ENCODE results near the gene ADAMTSL5.
"Not testable (repeated sequence)": the region's sequence is repeated elsewhere in the genome, so short reads cannot be mapped to it uniquely, and the experiment has no call there.

The ADAMTSL5 gene

DNA sequence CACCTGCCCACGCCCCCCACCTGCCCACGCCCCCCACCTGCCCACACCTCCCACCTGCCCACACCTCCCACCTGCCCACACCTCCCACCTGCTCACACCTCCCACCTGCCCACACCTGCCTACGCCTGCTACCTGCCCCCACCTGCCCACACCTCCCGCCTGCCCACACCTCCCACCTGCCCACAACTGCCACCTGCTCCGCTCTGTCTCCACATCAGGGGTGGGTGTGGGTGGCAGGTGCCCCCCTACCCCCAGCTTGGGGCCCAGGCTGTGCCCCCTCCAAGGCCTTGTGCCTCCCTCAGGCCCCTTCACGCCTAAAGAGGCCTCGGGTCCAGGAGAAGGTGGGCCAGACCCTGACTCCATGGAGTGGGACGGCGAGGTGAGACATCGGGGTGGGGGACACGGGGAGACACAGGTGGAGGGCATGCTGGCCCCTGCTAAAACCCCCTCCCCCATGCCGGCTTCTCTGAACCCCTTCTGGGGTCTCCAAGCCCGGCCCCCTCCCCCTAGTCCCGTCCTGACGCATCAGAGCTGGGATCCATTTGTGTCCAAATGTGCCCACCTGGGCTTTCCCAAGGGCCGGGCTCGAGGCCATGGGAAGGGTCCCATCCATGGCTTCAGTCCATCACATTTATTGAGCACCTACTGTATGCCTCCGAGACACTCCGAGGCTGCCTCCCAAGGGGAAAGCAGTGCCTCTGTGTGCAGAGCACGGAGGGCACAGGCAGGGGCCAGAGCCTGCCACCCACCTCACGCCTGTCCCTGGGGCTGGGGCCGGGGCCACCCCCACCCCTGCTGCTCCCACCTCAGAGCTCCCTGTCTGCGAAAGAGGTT lies 16.0 kb upstream of the ADAMTSL5 start:
- no peak for DNase-seq

DNA sequence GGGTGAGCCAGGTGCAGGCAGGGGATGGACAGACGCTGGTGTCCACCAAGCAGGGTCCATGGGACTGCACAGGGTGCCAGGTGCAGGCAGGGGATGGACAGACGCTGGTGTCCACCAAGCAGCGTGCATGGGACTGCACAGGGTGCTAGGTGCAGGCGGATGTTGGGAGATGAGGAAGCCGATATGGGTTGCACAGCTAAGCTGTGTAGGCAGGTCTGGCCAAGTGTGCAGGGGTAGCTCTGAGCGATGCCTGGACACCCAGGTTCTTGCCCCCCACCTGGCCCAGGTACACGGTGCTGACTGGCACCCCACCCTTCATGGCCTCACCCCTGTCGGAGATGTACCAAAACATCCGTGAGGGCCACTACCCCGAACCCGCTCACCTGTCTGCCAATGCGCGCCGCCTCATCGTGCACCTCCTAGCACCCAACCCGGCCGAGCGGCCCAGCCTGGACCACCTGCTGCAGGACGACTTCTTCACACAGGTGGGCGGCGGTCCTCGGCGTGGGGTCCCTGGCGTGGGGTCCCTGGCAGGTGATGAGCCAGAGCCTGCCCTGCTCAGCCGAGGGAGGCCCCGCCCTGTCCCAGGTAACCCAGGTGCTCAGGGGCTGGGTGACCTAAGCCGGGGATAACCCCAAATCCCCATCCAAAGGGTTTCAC lies 15.0 kb upstream of the ADAMTSL5 start:
- DNase-seq: no peak

DNA sequence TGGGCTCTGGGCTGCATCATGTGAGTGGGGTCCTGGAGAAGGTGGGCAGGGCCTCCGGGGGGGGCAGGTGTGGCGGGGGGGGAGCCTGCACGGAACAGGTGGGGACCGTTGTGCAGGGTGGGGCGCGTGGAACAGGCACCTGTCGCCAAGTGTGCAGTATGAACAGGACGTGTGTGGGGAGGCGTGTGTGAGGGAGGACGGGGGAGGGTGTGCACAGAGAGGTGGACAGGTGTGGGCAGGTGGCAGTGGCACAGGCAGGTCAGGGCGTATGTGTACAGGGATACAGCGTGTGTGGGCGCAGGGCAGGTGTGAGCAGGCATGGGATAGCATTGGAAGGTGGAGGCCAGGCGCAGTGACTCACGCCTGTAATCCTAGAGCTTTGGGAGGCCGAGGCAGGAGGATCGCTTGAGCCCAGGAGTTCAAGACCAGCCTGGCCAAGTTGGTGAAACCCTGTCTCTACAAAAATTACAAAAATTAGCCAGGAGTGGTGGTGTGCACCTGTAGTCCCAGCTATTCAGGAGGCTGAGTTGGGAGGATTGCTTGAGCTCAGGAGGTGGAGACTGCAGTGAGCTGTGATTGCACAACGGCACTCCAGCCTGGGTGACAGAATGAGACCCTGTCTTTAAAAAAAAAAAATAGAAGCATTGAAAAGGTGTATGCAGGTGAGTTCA lies 14.3 kb upstream of the ADAMTSL5 start:
- DNase-seq: no peak

DNA sequence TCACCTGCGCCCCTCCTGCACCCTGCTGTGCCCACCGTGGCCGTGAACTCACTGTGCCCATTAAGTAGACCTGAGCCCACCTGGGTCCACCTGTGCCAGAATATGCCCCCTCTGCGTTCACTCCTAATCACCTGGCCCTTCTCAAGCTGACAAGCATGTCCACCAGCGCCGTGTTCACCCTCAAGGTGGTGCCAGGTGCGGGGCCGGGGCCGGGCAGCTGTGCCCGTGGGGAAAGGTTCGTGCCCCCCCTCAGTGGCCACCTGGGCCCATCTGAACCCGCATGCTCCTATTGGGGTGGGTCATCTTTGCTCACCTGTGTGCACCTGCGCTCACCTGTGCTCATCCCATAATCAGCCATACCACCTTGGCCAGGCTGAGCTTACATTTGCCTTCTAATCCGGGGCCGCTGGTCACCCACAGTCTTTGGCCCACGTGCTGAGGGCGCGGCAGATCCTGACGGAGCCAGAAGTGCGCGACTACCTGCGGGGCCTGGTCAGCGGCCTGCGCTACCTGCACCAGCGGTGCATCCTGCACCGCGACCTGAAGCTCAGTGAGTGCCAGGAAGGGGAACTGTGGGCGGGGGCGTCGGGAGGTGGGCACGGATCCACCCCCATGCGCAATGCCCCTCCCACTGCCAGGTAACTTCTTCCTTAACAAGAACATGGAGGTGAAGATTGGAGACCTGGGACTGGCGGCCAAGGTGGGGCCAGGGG lies 13.4 kb upstream of the ADAMTSL5 start:
- no peak for DNase-seq

DNA sequence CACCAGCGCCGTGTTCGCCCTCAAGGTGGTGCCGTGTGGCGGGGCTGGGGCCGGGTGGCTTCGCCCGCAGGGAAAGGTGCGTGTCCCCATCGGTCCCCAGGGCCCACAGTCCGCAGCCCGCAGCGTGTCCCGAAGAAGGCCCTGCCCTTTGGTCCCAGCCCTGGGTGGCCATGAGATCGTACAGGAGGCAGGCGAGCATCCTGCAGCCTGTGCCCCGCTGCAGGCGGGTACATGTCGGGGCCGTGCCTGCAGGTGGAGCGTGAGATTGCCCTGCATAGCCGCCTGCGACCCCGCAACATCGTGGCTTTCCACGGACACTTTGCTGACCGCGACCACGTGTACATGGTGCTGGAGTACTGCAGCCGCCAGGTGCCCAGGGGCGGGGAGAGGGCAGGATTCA lies 12.5 kb upstream of the ADAMTSL5 start:
- no peak for DNase-seq

DNA sequence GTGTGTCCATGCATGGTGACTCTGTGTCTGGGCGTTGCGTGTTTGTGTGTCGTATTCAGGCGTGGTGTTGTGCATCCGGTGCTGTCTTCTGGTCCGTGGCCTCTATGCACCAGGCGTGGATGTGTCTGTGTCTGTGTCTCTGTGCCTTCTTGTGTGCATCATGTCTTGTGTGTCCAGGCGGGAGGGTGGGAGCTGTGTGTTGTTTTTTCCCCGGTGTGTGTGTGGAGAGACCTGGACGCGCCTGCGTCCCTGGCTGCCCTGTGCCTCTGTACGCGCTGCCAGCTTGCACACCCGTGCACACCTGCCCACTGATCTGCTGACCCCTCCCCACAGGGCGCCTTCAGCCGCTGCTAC lies 12.1 kb upstream of the ADAMTSL5 start:
- DNase-seq: no peak

DNA sequence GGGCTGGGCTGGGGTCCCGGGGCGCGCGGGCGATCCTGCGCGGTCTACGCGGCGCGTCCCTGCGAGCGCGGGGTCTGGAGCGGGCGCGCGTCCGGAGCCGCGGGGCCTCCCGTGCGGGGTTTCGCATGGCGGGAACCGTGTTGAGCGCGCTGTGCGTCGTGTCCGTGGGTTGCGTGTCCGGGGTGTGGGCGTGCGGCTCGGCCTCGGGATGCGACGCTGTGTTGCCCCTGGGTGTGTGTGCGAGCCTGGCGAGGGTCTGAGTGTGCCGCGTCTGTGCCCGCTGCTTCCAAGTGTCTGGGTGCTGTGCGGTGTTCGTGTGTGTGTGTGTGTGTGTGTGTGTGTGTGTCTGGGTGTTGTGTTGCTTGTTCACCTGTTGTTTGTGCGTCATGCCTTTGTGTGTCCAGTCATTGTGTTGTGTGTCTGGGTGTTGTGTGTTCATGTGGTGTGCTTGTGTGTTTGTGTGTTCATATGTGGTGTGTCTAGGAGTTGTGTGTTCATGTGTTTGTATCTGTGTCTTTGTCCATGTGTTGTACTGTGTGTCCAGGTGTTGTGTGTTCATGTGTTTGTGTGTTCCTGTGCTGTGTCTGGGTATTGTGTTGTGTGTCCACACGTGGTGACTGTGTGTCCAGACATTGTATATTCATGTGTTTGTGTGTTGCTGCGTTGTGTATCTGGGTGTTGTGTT lies 11.6 kb upstream of the ADAMTSL5 start:
- no peak for DNase-seq

DNA sequence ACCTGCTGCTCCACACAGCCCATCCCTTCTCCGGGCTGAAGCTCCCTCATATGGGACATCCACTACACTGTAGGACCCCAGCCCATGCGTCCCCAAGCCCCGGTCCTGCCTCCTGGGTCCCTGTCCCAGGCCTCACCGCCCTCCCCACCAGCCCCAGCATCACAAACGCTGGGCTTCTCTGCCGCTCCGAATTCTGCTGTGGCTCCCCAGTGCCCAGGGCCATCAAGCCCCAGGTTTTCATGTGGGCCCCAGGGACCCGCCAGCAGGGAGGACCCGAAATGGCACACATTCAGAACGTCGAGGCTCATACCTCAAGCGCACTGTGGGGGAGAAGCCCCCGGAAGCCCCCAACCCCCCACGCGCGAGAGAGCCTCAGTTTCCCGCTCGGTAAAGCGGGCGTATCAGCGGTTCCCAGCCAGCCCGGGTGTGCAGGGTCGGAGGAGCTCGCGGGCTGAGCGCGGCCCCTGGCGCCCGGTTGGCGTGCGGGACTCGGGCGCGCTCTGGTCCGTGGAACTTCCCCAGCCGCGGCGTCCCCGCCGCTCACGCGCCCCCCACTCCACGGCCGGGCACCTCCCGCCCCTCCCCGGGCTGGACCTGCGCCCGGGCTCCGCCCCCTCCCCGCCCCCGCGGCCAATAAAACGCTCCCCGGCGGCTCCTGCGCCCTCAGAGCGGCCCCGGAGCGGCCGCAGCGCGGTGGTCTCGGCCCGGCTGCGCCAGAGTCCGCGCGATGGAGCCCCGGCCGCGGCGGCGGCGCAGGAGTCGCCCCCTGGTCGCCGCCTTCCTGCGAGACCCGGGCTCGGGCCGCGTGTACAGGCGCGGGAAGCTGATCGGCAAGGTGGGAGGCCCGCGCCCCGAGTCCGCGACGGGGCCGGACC lies 10.8 kb upstream of the ADAMTSL5 start, which contains the start of gene PLK5:
Gene PLK5 (plus strand): TSS at position 666 of the 875 bp plus-strand sequence. CDS start 2,920 bp downstream, outside the sequence.
- DNase-seq: no peak

DNA sequence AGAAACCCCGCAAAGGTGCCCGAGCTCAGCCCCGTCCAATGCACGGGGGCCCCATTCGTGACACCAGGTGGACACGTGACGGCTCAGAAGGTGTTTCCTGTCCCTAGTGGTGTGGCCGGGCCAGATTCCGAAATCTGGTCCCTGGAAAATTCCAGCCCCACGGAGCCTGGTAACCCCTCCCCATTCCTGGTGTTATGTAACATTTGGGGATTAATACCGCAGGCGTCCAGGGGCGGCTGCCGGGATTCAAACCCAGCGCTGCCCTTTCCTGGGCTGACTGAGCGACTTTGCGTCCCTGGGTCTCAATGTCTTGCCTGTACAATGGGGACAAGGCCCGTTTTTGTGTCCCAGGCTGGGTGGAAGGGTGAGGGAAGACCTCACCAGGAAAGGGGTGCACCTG lies 10.0 kb upstream of the ADAMTSL5 start:
- no peak for DNase-seq

DNA sequence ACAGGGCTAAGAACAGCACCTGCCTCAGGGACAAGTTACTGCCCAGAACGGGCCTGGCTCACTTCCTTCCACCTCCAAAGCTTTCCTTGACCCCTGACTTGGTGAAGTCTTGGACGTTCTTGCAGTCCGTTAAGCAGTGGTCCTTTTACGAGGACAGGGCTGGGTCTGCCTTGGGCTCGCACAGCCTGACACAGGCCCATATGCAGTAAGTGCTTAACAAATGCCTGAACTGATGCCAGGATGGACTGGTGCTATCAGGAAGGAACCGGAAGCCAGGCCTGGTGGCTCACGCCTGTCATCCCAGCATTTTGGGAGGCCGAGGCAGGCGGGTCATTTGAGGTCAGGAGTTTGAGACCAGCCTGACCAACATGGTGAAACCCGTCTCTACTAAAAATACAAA lies 9.2 kb upstream of the ADAMTSL5 start:
- no peak for DNase-seq

DNA sequence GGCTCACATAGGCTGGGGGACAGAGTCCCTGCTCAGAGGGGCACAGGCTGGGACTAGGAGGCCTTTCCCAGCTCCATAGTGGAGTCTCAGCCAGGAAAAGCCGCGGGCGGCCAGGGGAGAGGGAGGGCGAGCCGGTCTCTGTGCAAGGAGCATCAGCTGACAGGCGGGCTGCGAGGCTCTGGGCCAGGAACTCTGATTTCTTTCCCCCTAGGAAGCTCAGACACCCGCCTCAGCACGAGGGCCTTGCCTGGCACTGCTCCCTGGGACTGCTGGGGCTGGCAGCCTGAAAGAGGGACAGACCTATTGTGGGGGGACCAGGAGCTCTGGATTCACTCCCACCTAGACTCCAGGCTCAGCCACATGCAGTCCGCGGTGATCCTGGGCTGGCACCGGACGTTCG lies 8.8 kb upstream of the ADAMTSL5 start:
- DNase-seq: no peak

DNA sequence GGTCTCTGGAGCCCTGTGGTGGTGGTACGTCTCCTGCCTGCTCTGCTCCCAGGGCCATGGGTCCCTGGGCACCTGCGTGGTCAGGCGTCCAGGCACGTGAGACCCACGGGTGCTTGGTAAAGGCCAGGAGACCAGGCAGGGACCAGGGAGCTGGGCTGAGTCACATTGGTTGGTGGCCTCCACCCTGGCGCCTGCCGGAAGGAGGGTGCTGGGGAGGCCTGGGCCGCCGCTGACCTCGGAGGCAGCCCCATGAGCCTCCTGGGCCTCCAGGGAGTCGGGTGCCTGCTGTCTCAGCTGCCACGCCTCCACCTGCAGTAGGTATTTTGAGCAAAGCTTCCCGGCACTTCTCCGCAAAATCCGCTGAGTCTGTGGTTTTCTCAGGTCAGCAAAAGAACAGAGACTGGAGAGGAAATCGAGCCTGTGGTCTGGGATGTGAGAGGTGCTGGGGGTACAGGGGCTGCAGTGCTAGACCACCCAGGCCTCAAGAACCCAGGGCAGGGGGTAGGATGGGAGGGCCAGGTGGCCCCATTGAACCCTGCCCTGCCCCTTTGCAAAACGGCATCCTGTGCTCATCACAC lies 7.5 kb upstream of the ADAMTSL5 start:
- no peak for DNase-seq

DNA sequence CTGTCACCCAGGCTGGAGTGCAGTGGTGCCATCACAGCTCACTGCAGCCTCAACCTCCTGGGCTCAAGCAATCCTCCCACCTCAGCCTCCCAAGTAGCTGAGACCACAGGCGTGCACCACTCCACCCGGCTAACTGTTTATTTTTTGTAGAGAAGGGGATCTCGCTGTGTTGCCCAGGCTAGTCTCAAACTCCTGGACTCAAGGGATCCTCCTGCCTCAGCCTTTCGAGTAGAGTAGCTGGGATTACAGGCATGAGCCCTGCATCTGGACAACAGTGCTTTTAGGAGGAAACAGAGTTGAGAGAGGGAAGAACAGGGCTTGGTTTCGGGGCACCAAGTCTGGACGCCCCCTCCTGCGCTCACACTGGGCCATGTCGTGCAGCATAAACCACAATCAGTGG lies 7.0 kb upstream of the ADAMTSL5 start:
- DNase-seq: not testable (repeated sequence)

DNA sequence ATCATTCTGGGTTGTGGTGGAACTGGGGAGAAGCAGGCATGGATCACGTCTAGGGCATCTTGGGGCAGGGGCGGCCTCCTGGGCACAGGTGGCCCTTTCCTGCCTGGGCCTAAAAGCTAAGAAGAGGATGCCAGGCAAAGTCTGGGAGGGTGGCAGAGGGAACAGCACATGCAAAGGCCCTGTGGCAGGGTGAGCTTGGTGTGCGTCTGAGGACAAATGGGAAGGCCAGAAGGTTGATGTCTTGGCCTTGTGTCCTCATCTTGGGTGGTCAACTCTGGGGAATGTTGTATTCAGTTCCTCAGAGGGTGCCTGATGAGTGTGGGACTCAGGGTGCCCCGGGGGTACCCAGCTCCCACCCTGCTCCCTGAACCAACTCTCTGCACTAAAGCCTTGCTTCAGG lies 5.7 kb upstream of the ADAMTSL5 start:
- DNase-seq: no peak

DNA sequence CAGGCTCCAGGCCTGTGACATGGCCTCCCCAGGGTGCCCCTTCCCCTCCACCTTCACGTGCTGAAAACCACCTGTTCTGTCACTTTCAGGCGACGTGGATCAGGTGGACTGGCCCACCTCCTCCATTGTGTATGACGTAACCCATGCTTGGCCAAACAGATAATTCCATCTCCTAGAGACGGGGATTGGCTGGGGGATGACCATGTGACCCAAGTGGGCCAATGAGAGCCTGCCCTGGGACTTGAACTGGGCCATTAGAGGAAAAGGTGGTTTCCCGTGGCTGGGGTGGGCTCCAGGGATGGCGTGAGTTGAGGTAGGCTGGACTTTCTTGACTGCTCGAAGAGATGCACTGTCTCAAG lies 3.6 kb upstream of the ADAMTSL5 start:
- DNase-seq: no peak

DNA sequence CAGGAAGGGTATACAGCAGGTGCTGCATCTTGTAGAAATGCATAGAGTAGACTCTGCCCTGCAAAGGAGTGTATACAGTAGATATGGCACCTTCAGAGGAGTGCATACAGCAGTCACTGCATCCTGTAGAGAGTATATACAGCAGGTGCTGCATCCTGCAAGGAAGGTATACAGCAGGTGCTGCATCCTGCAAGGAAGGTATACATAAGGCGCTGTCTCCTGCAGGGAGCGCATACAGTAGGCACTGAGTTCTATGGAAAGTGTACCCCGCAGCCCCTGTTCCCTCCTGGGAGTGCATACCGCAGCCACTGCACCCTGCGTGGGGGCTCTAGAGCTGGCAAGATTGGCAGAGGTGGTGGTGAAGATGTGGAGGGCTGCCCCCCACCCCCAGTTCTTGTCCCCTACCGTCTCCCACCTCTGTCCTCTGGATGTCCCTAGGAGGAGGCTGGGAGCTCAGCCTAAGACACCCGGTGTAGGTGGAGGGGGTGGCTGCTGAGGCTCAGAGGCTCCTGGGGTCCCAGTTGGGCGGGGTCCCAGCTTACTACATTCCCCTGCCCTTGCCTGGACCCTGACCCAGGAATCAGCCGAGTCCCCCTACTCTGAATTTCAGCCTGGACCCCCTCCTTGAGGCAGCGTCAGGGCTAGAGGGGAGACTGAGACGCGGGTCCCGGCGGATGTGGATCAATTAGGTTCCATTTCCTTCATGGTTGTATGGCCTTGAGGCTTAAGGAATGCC lies 2.3 kb upstream of the ADAMTSL5 start:
- DNase-seq: no peak

DNA sequence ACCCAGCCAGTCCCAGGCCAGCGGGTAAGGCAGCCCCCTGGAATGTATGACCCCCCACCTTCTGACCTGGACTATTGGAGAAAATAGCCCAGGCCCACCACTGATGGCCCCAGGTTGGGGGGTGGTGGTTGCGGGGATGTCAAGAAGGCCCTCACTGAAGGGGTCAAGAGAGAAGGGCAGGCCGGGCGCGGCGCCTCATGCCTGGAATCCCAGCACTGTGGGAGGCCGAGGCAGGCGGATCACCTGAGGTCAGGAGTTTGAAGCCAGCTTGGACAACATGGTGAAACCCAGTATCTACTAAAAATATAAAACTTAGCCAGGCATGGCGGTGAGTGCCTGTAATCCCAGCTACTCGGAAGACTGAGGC lies 1.5 kb upstream of the ADAMTSL5 start:
- DNase-seq: no peak

DNA sequence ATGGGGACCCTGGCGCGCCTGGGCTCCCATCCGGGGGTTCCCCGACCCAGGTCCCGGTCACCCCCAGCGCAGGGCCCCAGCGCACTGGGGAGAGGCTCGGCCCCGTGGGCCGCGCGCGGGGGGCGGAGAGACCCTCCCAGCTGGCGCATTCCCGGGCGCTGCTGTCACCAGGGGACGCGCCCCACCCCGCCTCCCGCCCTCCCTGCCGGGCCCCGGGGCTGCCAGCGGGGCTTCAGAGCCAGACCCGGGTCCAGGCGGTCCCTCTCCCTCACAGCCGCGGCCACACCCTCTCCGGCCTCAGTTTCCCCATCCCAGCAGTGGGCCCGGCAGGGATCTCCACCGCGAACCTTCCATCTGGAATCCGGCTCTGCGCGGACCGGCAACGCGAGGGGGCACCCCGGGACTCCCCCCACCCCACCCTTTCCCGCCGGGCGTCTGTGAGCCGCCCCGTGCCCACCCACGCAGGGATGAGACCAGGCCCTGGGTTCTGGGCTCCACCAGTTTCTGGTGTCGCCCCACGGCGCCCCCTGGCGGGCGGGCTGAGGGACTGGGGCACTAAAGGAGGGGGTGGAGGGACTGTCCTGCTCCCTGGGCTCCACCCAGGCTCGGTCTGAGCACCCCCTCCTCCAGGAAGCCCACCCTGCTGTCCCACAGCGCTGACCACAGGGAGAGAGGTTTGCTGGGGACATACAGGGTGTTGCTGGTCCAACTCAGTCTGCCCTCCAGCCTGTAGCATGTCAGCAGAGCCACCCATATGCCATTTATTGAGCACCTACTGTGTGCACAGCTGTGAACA lies 878 bp upstream of the ADAMTSL5 start:
- DNase-seq: no peak

DNA sequence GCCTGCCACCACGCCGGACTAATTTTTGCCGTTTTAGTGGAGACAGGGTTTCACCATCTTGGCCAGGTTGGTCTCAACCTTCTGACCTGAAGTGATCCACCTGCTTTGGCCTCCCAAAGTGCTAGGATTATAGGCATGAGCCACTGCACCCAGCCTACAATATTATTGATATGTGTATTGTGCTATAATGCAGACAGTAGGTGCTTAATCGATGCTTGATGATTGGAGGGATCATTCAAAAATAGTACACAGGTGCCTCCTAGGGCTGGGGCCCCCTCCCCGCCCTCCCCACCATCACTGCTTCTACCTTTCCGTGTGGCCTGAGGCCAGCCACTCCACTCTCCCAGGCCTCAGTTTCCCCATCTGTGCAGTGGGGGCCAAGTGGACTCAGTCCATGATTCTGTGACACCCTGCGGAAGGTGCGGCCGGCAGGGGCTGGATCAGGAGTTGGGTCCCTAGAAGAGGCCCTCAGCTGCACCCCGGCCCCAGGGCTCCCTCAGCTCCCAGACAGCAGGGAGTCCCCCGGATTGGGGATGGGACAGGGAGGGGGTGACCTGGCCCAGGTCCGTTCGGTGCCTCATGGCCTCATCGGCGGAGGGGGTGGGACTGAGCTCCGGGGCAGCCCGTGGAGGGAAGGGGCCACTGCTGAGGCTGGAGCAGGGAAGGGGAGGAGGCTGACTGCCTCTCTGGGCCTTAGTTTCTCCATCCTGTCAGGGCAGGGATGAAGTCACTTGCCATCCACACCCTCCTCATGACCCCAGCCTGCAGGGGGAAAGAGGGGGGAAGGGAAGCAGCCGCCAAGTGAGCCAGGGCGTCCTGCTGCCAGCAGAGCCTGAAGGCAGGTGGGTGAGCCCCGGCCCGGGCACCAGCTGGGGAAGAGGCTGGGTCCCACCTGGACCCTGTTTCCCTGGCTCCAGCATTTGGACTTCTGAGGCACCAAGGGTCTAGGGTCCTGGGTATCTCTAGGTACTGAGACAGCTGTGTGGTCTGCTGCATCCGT lies 1.2 kb downstream of the ADAMTSL5 start:
- no peak for DNase-seq
